ENCODE data around the gene MYLK. TPM values are rescaled to one million over a fixed set of nuclear protein-coding genes. Genes with fewer than 3 reads are reported as not detected.

MYLK gene
- total and polyA plus RNA-seq, 9 donors, result 50.2 to 645 (median 205) TPM

DNA sequence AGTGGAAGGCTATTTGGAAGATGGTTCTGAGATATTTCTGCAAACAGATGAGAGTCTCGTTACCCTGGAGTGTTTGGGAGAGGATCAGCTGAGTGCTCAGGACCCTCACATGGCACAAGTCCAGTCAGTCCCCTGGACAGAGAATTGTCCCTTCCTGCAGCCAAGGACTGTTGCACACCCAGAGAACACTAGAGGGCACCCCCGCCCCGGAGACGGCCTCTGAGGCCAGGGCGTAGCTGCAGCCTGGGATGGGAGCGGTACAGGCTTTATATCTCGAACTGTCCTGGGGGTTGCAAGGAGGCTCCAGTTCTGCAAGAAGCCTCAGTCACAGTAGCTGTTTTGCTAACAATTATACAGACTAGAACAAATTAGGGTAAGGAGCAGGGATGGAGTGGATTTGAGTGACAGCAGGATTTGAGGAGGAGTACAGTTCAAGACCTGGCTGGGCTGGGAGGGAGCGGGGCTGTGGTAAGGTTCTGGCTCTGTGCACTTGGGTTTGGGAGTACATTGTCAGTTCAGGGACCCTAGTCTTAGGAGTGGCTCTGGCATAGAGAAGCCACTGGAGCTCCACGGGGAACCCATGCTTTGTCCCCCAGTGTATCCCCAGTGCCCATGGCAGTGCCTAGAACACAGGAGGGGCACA lies 231.7 kb downstream of the MYLK start:
- TF ChIP-seq, protein P1, sequence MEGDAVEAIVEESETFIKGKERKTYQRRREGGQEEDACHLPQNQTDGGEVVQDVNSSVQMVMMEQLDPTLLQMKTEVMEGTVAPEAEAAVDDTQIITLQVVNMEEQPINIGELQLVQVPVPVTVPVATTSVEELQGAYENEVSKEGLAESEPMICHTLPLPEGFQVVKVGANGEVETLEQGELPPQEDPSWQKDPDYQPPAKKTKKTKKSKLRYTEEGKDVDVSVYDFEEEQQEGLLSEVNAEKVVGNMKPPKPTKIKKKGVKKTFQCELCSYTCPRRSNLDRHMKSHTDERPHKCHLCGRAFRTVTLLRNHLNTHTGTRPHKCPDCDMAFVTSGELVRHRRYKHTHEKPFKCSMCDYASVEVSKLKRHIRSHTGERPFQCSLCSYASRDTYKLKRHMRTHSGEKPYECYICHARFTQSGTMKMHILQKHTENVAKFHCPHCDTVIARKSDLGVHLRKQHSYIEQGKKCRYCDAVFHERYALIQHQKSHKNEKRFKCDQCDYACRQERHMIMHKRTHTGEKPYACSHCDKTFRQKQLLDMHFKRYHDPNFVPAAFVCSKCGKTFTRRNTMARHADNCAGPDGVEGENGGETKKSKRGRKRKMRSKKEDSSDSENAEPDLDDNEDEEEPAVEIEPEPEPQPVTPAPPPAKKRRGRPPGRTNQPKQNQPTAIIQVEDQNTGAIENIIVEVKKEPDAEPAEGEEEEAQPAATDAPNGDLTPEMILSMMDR (IDR thresholded peaks at IDR 0.05), result peak; percentile 76 to 92 (median 86)
- TF ChIP-seq EP300 (IDR thresholded peaks at IDR 0.05), result no peak
- no peak for TF ChIP-seq POLR2A (IDR thresholded peaks at IDR 0.05)
- WGBS, 3 donors, result 16 to 24% (median 18%) methylated on average over 9 of the region's 9 CpGs
- H3K36me3 ChIP-seq, result no peaks in the 10 kb centered on the region
- H3K4me3 ChIP-seq, result no peak overlapping the region
- H3K9me3 ChIP-seq, result no peaks in the 10 kb centered on the region
- H3K27ac ChIP-seq, result peak overlapping the region in 1 of 2 donors; percentile 41
- intact Hi-C loops (cut with DNase I), result loop anchor here (1.0 to 5.0 kb wide), 5 partner anchors 48 to 68 kb away; no protein-coding TSS in a partner anchor
- H3K27me3 ChIP-seq, result no peaks in the 10 kb centered on the region
- DNase-seq, result peak; percentile 77 to 87 (median 85)
- peaks cover 14% of the 10 kb centered on the region for H3K4me1 ChIP-seq (ENCODE audit: insufficient read depth)

DNA sequence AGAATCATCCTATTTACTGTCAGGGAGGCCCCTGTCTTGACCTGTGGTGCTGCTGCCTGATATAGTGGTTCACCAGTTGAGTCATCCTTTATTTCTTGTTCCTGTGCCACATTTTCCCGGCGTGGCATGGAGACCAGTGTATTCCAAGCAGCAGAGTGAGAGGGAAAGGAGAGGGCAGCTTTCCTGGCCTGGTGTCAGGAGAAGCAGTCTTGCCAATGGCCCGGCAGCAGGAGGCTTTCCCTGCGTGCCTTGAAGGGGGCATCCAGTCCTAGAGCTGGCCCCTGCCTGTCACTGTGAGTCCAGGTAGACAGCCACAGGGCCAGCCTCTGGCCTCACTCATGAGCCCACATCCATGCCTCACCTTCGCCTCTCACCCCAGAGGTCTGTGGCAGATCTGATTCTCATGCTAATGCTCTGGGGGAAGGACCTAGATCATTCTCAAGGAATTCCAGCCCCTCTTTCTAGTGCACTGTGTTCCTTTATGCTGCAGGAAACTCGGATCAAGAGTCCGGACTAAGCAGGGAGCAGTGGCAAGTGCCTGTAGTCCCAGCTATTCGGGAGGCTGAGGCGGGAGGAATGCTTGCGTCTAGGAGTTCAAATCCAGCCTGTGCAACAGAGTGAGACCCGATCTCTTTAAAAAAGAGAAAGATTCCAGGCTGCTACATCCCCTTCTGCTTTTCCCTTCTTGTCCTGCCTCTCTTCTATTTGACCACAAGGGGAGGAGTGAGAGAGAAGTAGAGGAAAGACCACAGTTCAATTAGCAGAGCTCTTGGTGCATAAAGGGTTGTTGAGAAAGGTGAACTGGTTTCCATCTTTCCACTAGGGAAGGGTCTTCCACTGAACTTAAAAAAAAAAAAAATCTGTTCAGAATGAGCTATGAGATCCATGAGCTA lies 232.4 kb downstream of the MYLK start:
- WGBS, 3 donors, result 72 to 88% (median 80%) methylated on average over 11 of the region's 11 CpGs
- Histone ChIP-seq H3K9me3 (no peaks in the 10 kb centered on the region), H3K36me3 (no peaks in the 10 kb centered on the region), H3K4me1 (ENCODE audit: insufficient read depth) (peaks cover 14% of the 10 kb centered on the region), H3K4me3 (no peak overlapping the region), H3K27me3 (no peaks in the 10 kb centered on the region), H3K27ac (no peak overlapping the region)
- intact Hi-C loops (cut with DNase I), result loop anchor here (1.0 to 5.0 kb wide), 5 partner anchors 49 to 69 kb away; no protein-coding TSS in a partner anchor
- TF ChIP-seq, protein P1 (IDR thresholded peaks at IDR 0.05), result no peak
- TF ChIP-seq EP300 (IDR thresholded peaks at IDR 0.05) (no peak), POLR2A (IDR thresholded peaks at IDR 0.05) (no peak)
- DNase-seq, result no peak

DNA sequence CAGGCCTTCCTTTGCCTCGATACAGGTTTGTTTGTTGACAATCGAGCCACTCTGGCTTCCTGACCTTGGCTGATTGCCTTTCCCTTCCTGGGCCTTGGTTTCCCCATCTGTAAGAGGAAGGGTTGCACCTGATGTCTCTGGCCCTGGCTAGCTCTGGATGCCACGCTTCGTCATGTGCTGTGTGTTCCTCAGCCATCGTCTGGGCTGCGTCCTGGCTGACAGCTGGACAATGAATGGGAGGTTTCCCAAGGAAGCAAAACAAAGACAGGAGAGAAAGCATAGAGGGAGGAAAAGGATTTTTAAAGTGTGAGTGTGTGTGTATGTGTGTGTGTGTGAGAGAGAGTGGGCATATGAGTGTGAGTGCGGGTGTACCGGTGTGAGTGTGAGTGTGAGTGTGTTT lies 234.0 kb downstream of the MYLK start:
- no peak for TF ChIP-seq POLR2A (IDR thresholded peaks at IDR 0.05)
- TF ChIP-seq, protein P1 (IDR thresholded peaks at IDR 0.05), result no peak
- TF ChIP-seq EP300 (IDR thresholded peaks at IDR 0.05), result no peak
- H3K36me3 ChIP-seq, result no peaks in the 10 kb centered on the region
- no peak overlapping the region for H3K4me3 ChIP-seq
- H3K27me3 ChIP-seq, result no peaks in the 10 kb centered on the region
- WGBS, 3 donors, result 62 to 72% (median 65%) methylated on average over 8 of the region's 8 CpGs
- intact Hi-C loops (cut with DNase I), result loop anchor here in 2 of 4 donors (5.0 kb wide), 2 partner anchors 52 to 67 kb away; no protein-coding TSS in a partner anchor
- H3K4me1 ChIP-seq (ENCODE audit: insufficient read depth), result peaks cover 14% of the 10 kb centered on the region
- no peak for DNase-seq
- no peak overlapping the region for H3K27ac ChIP-seq
- H3K9me3 ChIP-seq, result no peaks in the 10 kb centered on the region

DNA sequence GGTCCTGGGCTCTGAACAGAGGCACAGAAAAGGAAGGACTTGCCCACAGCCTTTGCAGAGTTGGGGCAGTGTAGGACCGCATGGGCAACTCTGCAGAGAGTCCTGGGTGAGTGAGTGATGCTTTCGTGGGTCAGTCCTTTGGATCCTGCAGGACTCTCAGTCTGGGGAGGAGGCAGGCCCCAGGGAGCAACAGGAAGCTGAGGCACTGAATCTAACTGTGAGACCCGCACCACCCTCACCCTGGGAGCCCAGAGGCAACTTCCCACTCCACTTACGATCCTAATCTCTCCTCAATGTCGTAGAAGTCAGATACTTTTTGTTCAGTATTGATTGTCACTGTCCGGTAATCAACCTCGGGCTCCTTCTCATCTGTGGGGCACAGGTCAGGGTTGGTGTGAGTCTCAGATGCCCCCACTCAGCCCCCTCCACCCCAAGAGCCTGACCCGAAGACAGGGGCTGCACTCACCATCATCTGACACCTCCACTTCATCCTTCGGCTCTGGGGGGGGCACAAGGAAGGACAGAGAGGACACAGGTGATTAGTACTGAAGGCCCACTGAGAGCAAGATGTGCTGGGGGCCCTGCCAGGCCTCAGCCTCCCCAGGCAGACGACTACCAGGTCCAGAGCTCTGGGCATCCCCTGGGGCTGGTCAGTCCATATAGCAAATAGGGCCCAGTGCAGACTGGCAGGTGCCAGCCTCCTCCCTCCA lies 235.3 kb downstream of the MYLK start:
- intact Hi-C loops (cut with DNase I), result loop anchor here in 1 of 4 donors (2.0 kb wide), 1 partner anchor 74 kb away; no protein-coding TSS in a partner anchor
- H3K4me3 ChIP-seq, result no peak overlapping the region
- no peaks in the 10 kb centered on the region for H3K9me3 ChIP-seq
- H3K4me1 ChIP-seq (ENCODE audit: insufficient read depth), result peaks cover 13% of the 10 kb centered on the region
- no peak for DNase-seq
- H3K36me3 ChIP-seq, result no peaks in the 10 kb centered on the region
- H3K27ac ChIP-seq, result no peak overlapping the region
- H3K27me3 ChIP-seq, result no peaks in the 10 kb centered on the region
- TF ChIP-seq EP300 (IDR thresholded peaks at IDR 0.05) (no peak), POLR2A (IDR thresholded peaks at IDR 0.05) (no peak)
- TF ChIP-seq, protein P1 (IDR thresholded peaks at IDR 0.05), result no peak
- WGBS, 3 donors, result 81 to 86% (median 82%) methylated on average over 10 of the region's 10 CpGs
